Measurements from ENCODE around the gene MYH1.
"Not testable (repeated sequence)": the region's sequence is repeated elsewhere in the genome, so short reads cannot be mapped to it uniquely, and the experiment has no call there.

The MYH1 gene

GRCh38 chr17:10518271-10519037 is at the start of gene MYH1:
Gene MYH1, minus strand, starts transcription at chr17:10518542. Its CDS starts 1,900 bp downstream, at chr17:10516642.
- no peak for DNase-seq (ENCODE audit: low spot score)

GRCh38 chr17:10563991-10564660 is 45.8 kb upstream of the MYH1 start:
- no peak for DNase-seq (ENCODE audit: low spot score)

- DNase-seq (ENCODE audit: low spot score): no peak
Observed at GRCh38 chr17:10558049-10558448, 39.7 kb upstream of the MYH1 start.

GRCh38 chr17:10557422-10557821 is 39.1 kb upstream of the MYH1 start:
- no peak for DNase-seq (ENCODE audit: low spot score)

- DNase-seq (ENCODE audit: low spot score): no peak
Observed at GRCh38 chr17:10556301-10557005, 38.1 kb upstream of the MYH1 start.

GRCh38 chr17:10550014-10550413 is 31.7 kb upstream of the MYH1 start:
- DNase-seq (ENCODE audit: low spot score): no peak

GRCh38 chr17:10549096-10549842 is 30.9 kb upstream of the MYH1 start, which contains the start of gene MYH2:
Gene MYH2, minus strand, starts transcription at chr17:10549658. Its CDS starts 1,738 bp downstream, at chr17:10547920.
- no peak for DNase-seq (ENCODE audit: low spot score)

- DNase-seq (ENCODE audit: low spot score): no peak
Observed at GRCh38 chr17:10547351-10547750, 29.0 kb upstream of the MYH1 start.

GRCh38 chr17:10543486-10543885 is 25.1 kb upstream of the MYH1 start:
- DNase-seq (ENCODE audit: low spot score): not testable (repeated sequence)

GRCh38 chr17:10541179-10541578 is 22.8 kb upstream of the MYH1 start:
- not testable (repeated sequence) for DNase-seq (ENCODE audit: low spot score)

- DNase-seq (ENCODE audit: low spot score): no peak
Observed at GRCh38 chr17:10532026-10532425, 13.7 kb upstream of the MYH1 start.

- DNase-seq (ENCODE audit: low spot score): no peak
Observed at GRCh38 chr17:10527419-10527818, 9.1 kb upstream of the MYH1 start.

- no peak for DNase-seq (ENCODE audit: low spot score)
Observed at GRCh38 chr17:10526517-10526916, 8.2 kb upstream of the MYH1 start.

- no peak for DNase-seq (ENCODE audit: low spot score)
Observed at GRCh38 chr17:10523064-10523463, 4.7 kb upstream of the MYH1 start.

- DNase-seq (ENCODE audit: low spot score): no peak
Observed at GRCh38 chr17:10521949-10522348, 3.6 kb upstream of the MYH1 start.

GRCh38 chr17:10516638-10517037 is 1.7 kb downstream of the MYH1 start:
- DNase-seq (ENCODE audit: low spot score): no peak

- no peak for DNase-seq (ENCODE audit: low spot score)
Observed at GRCh38 chr17:10516065-10516464, 2.3 kb downstream of the MYH1 start.

GRCh38 chr17:10513299-10514067 is 4.9 kb downstream of the MYH1 start:
- DNase-seq (ENCODE audit: low spot score): no peak

- no peak for DNase-seq (ENCODE audit: low spot score)
Observed at GRCh38 chr17:10512856-10513255, 5.5 kb downstream of the MYH1 start.

- DNase-seq (ENCODE audit: low spot score): no peak
Observed at GRCh38 chr17:10499950-10500349, 18.4 kb downstream of the MYH1 start.

- no peak for DNase-seq (ENCODE audit: low spot score)
Observed at GRCh38 chr17:10492004-10492403, 26.3 kb downstream of the MYH1 start.

All from germinal center (tissue), 1 donor.